ENCODE results near the gene TCEA2.

GRCh38 chr20:64058536-64058935 is 4.5 kb upstream of the TCEA2 start:
- TF ChIP-seq CTCF (IDR thresholded peaks at IDR 0.05) = no peak
- no peak for TF ChIP-seq POLR2A (IDR thresholded peaks at IDR 0.05)
- TF ChIP-seq POLR2AphosphoS5 (IDR thresholded peaks at IDR 0.05) = no peak

Measured in sigmoid colon (tissue), 4 donors.